B cell (primary cell): ENCODE measurements around the gene RSPH6A. TPM values are rescaled to one million over a fixed set of nuclear protein-coding genes. Genes with fewer than 3 reads are reported as not detected.

Experiments
- ATAC-seq: fragments of 200-7000 bp; cut with Tn5 transposase; one replicate; pipeline ENCODE4 v1.10.0; 2021; ENCODE audit warnings: low read depth, mild to moderate bottlenecking, moderate number of reproducible peaks, moderate library complexity
- CTCF ChIA-PET: fragments of 350-600 bp; sonication (Branson Sonifier 250); formaldehyde crosslinking; loops from one replicate; lab custom pipeline; 2021; ENCODE audit warnings: antibody characterized with exemption, inconsistent platforms; lab: Charles Lee
- POLR2A ChIA-PET: fragments of 350-600 bp; sonication (Branson Sonifier 250); formaldehyde crosslinking; loops from one replicate; lab custom pipeline; 2021; ENCODE audit warnings: antibody characterized with exemption; lab: Charles Lee
- DNase-seq: peaks from one replicate; pipeline ENCODE4 v3.0.0; 2013
- H2AFZ ChIP-seq: 2 replicates; pipeline ENCODE4 v1.6.1; 2012; ENCODE audit warnings: mild to moderate bottlenecking, low read depth, low read length; ENCODE audit not compliant: insufficient read depth, poor library complexity, severe bottlenecking
- H3K27ac ChIP-seq, 2 donors: 1 replicate in 1 of 2; 2 replicates in 1 of 2; pipeline ENCODE4 v1.5.1; 2012 to 2013; ENCODE audit warnings: low read length in 2 of 2, mild to moderate bottlenecking in 2 of 2, moderate library complexity in 1 of 2
- H3K27me3 ChIP-seq, 4 experiments: fragments of 200-600 bp in 1 of 4; sonication (generic) in 1 of 4; replicated peaks in 1 of 4; 1 replicate in 2 of 4; 2 replicates in 2 of 4; pipeline versions ENCODE4 v1.6.1 to v1.7.0; 2013 to 2016; ENCODE audit warnings: low read length in 3 of 4, mild to moderate bottlenecking in 2 of 4, mixed read lengths in 1 of 4, moderate library complexity in 1 of 4; ENCODE audit not compliant: insufficient read depth in 4 of 4, control insufficient read depth in 3 of 4; ENCODE audit errors: control extremely low read depth in 1 of 4
- H3K36me3 ChIP-seq, 2 experiments: replicated peaks in 1 of 2; 1 replicate in 1 of 2; 2 replicates in 1 of 2; pipeline versions ENCODE4 v1.6.1 to v1.7.1; 2013; ENCODE audit warnings: low read length in 1 of 2; ENCODE audit not compliant: insufficient read depth in 2 of 2, control insufficient read depth in 1 of 2; ENCODE audit errors: control extremely low read depth in 1 of 2, extremely low read depth in 1 of 2
- H3K4me1 ChIP-seq, 2 donors: fragments of 200-600 bp in 1 of 2; sonication (generic) in 1 of 2; 1 replicate in 1 of 2; 2 replicates in 1 of 2; pipeline versions ENCODE4 v1.5.1 to v1.6.1; 2013 to 2017; ENCODE audit warnings: low read length in 2 of 2; ENCODE audit not compliant: control insufficient read depth in 2 of 2, insufficient read depth in 2 of 2
- H3K4me2 ChIP-seq: replicated peaks from 2 replicates; pipeline ENCODE3; 2012; ENCODE audit warnings: mild to moderate bottlenecking, low read depth, low read length; ENCODE audit not compliant: poor library complexity, severe bottlenecking
- H3K4me3 ChIP-seq, 5 experiments: fragments of 200-600 bp in 1 of 5; sonication (generic) in 1 of 5; 1 replicate in 3 of 5; 2 replicates in 2 of 5; pipeline versions ENCODE4 v1.5.1 to v1.7.0; 2011 to 2016; ENCODE audit warnings: low read length in 4 of 5, mild to moderate bottlenecking in 4 of 5, low read depth in 2 of 5, control low read depth in 1 of 5, moderate library complexity in 1 of 5; ENCODE audit not compliant: insufficient read depth in 1 of 5; ENCODE audit errors: control extremely low read depth in 1 of 5, extremely low read depth in 1 of 5
- H3K79me2 ChIP-seq: fragments of 200-600 bp; sonication (generic); one replicate; pipeline ENCODE4 v1.6.0; 2016; ENCODE audit warnings: low read length; ENCODE audit not compliant: control insufficient read depth, insufficient read depth
- H3K9ac ChIP-seq: fragments of 200-600 bp; sonication (generic); 2 replicates; pipeline ENCODE4 v1.6.1; 2017; ENCODE audit warnings: mild to moderate bottlenecking, low read length, moderate library complexity
- H3K9me3 ChIP-seq, 3 donors: one replicate each; pipeline versions ENCODE4 v1.6.1 to v1.7.1; 2013; ENCODE audit warnings: low read length in 2 of 3; ENCODE audit not compliant: control insufficient read depth in 2 of 3, insufficient read depth in 1 of 3; ENCODE audit errors: control extremely low read depth in 1 of 3
- H4K20me1 ChIP-seq: 2 replicates; pipeline ENCODE4 v1.6.0; 2012; ENCODE audit warnings: mild to moderate bottlenecking, low read length; ENCODE audit not compliant: insufficient read depth, control insufficient read depth, poor library complexity, severe bottlenecking
- H3K27ac Mint-ChIP-seq: one replicate; pipeline ENCODE4 v1.8.0; 2021; ENCODE audit warnings: mixed read lengths
- H3K27me3 Mint-ChIP-seq: one replicate; pipeline ENCODE4 v1.8.0; 2021; ENCODE audit warnings: mixed read lengths
- H3K4me1 Mint-ChIP-seq: one replicate; pipeline ENCODE4 v1.8.0; 2021; ENCODE audit warnings: mixed read lengths
- H3K4me3 Mint-ChIP-seq: one replicate; pipeline ENCODE4 v1.8.0; 2021; ENCODE audit warnings: mixed read lengths
- H3K9me3 Mint-ChIP-seq: one replicate; pipeline ENCODE4 v1.8.0; 2022; ENCODE audit warnings: mixed read lengths; ENCODE audit not compliant: insufficient read depth
- CTCF ChIP-seq: fragments of 200-600 bp; IDR thresholded peaks from one replicate; pipeline ENCODE4 v1.8.0; 2022; ENCODE audit warnings: antibody characterized with exemption, mild to moderate bottlenecking
- EZH2 ChIP-seq: IDR thresholded peaks from 2 replicates; pipeline ENCODE4 v1.6.1; 2012; ENCODE audit warnings: borderline replicate concordance, low read depth, mild to moderate bottlenecking, moderate library complexity, low read length; ENCODE audit not compliant: insufficient read depth, poor library complexity, severe bottlenecking
- WGBS: methylation state at CpG from one replicate; pipeline ENCODE4 v1.1.5; 2013; ENCODE audit warnings: missing lambda C conversion rate; ENCODE audit not compliant: insufficient coverage; 5-methylcytosine and 5-hydroxymethylcytosine counted together
- intact Hi-C: fragments of 100-400 bp; cut with micrococcal nuclease; formaldehyde crosslinking; loops from one replicate; pipeline ENCODE4 v1.10.0; 2022
- polyA plus RNA-seq: library from polyadenylated mRNA; depleted of rRNA; stranded (reverse); fragments of >200 nt; gene quantifications from 2 replicates; pipeline ENCODE4 v1.2.3, GENCODE V29; 2012
- total RNA-seq, 2 donors: library from RNA; stranded (reverse); fragments of 120-200 nt in 1 of 2; gene quantifications; 1 replicate in 1 of 2; 2 replicates in 1 of 2; pipeline versions ENCODE4 v1.2.3 to v1.2.4, GENCODE V29; 2013 to 2022

RSPH6A gene
- total and polyA plus RNA-seq, 2 donors (not counting 1 experiment from before 2014, with no cell fraction given) = 0.03 to 0.62 TPM

GRCh38 chr19:45786533-45786894 is 28.6 kb downstream of the RSPH6A start:
- DNase-seq (no peak), ATAC-seq (no peak)
- no peak overlapping the region for H3K4me3 ChIP-seq
- peaks cover 12% of the 10 kb centered on the region for H3K79me2 ChIP-seq
- intact Hi-C loops = no loop called here
- Mint-ChIP-seq H3K27ac (no peak overlapping the region), H3K27me3 (no peaks in the 10 kb centered on the region), H3K4me3 (no peak overlapping the region), H3K4me1 (peaks cover 10% of the 10 kb centered on the region), H3K9me3 (no peaks in the 10 kb centered on the region)
- H3K9ac ChIP-seq = no peak overlapping the region
- peaks cover 10 to 11% of the 10 kb centered on the region in 2 donors for H3K4me1 ChIP-seq
- no peak overlapping the region for H3K4me2 ChIP-seq
- H2AFZ ChIP-seq = no peak overlapping the region
- 98% methylated on average over 21 of the region's 21 CpGs for WGBS
- peaks cover 0 to 2% (median 0%) of the 10 kb centered on the region in 4 experiments for H3K27me3 ChIP-seq
- ChIA-PET POLR2A (no interaction called here), CTCF (no interaction called here)
- H4K20me1 ChIP-seq = peaks cover 80% of the 10 kb centered on the region
- no peak overlapping the region for H3K27ac ChIP-seq
- H3K9me3 ChIP-seq = no peaks in the 10 kb centered on the region
- no peak for TF ChIP-seq CTCF
- no peak for TF ChIP-seq EZH2
- peaks cover 0 to 29% of the 10 kb centered on the region in 2 experiments for H3K36me3 ChIP-seq

GRCh38 chr19:45785781-45786532 is 29.2 kb downstream of the RSPH6A start:
- Histone ChIP-seq H3K4me3 (no peak overlapping the region), H4K20me1 (peaks cover 80% of the 10 kb centered on the region), H3K9ac (no peak overlapping the region), H3K79me2 (peaks cover 8% of the 10 kb centered on the region), H3K36me3 (peaks cover 0 to 29% of the 10 kb centered on the region in 2 experiments), H3K9me3 (no peaks in the 10 kb centered on the region), H3K27ac (no peak overlapping the region), H2AFZ (no peak overlapping the region), H3K4me1 (peaks cover 5 to 6% of the 10 kb centered on the region in 2 donors), H3K4me2 (no peak overlapping the region), H3K27me3 (peaks cover 0 to 3% (median 0%) of the 10 kb centered on the region in 4 experiments)
- H3K4me3 Mint-ChIP-seq = no peak overlapping the region
- H3K27me3 Mint-ChIP-seq = no peaks in the 10 kb centered on the region
- ChIA-PET CTCF (interaction anchor here (1.5 kb wide), 1 partner anchor 13 kb away, joined by 5 read pairs; no protein-coding TSS in a partner anchor), POLR2A (no interaction called here)
- H3K9me3 Mint-ChIP-seq = no peaks in the 10 kb centered on the region
- peaks cover 6% of the 10 kb centered on the region for H3K4me1 Mint-ChIP-seq
- no peak for ATAC-seq
- no peak for TF ChIP-seq EZH2
- no peak overlapping the region for H3K27ac Mint-ChIP-seq
- no peak for DNase-seq
- 96% methylated on average over 47 of the region's 57 CpGs for whole genome bisulfite sequencing
- intact Hi-C loops = no loop called here
